Suprapubic skin (tissue), 4 donors: ENCODE results near the gene KRIT1. TPM values are rescaled to one million over a fixed set of nuclear protein-coding genes. Genes with fewer than 3 reads are reported as not detected.
"Not testable (repeated sequence)": the region's sequence is repeated elsewhere in the genome, so short reads cannot be mapped to it uniquely, and the experiment has no call there.

Experiments
- DNase-seq, 2 donors: peaks; one replicate each; pipeline ENCODE4 v3.0.0-alpha.2; 2019; ENCODE audit warnings: low spot score in 2 of 2
- H3K27ac ChIP-seq: fragments of 200-600 bp; sonication (generic); one replicate; pipeline ENCODE4 v1.5.1; 2019
- H3K27me3 ChIP-seq: fragments of 200-600 bp; sonication (generic); one replicate; pipeline ENCODE4 v1.5.1; 2019
- H3K36me3 ChIP-seq: fragments of 200-600 bp; sonication (generic); one replicate; pipeline ENCODE4 v1.5.1; 2019
- H3K4me1 ChIP-seq: fragments of 200-600 bp; sonication (generic); one replicate; pipeline ENCODE4 v1.5.1; 2019
- H3K4me3 ChIP-seq: fragments of 200-600 bp; sonication (generic); one replicate; pipeline ENCODE4 v1.5.1; 2019; ENCODE audit warnings: mild to moderate bottlenecking
- H3K9me3 ChIP-seq: fragments of 200-600 bp; sonication (generic); one replicate; pipeline ENCODE4 v1.5.1; 2019
- EP300 ChIP-seq: sonication (generic); formaldehyde crosslinking; IDR thresholded peaks from one replicate; pipeline ENCODE4 v1.6.1; 2017; ENCODE audit warnings: antibody characterized with exemption
- POLR2A ChIP-seq, 2 donors: fragments of 450-650 bp; IDR thresholded peaks; one replicate each; pipeline ENCODE4 v1.6.1; 2017; ENCODE audit warnings: antibody characterized with exemption in 2 of 2, mild to moderate bottlenecking in 2 of 2, moderate library complexity in 2 of 2
- POLR2AphosphoS5 ChIP-seq, 3 donors: sonication (generic); formaldehyde crosslinking; IDR thresholded peaks; one replicate each; pipeline ENCODE4 v1.6.1; 2017; ENCODE audit warnings: antibody characterized with exemption in 3 of 3
- WGBS: methylation state at CpG from one replicate; pipeline ENCODE4 v1.1.5; 2018; 5-methylcytosine and 5-hydroxymethylcytosine counted together
- total RNA-seq, 4 donors: library from RNA; depleted of rRNA; stranded (reverse); fragments of >200 nt; gene quantifications; one replicate each; pipeline ENCODE4 v1.1.0, GENCODE V29; 2016
- TF ChIP-seq, protein P1 (sequence below), 2 donors: fragments of 200-600 bp in 1 of 2; fragments of 450-650 bp in 1 of 2; sonication (generic) in 1 of 2; IDR thresholded peaks; one replicate each; pipeline ENCODE4 v1.5.1; 2016 to 2019; ENCODE audit warnings: antibody characterized with exemption in 2 of 2, mild to moderate bottlenecking in 1 of 2, moderate library complexity in 1 of 2

KRIT1 gene
- total RNA-seq, 4 donors from 2014 or later = 46.8 to 102 (median 60.1) TPM

DNA sequence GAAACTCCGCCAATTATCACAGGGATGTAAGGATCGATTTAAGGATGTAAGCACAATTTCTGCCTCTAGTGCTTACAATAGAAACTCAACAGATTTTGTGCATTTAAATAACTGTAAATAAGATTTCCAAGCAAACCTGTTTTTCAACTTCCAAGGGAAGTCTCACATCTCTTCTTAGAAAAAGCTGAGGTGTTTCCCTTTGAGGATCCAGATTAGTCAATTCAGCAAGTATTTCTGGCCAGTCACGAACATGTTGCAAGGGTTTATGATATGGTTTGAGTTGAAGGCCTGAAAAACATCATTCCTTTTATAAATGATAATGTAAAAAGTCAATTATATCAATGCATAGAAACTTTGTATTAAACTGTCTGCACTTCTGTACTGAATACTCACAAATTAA is 23.9 kb downstream of the KRIT1 start:
- Histone ChIP-seq H3K4me1 (no peaks in the 10 kb centered on the region), H3K27me3 (no peaks in the 10 kb centered on the region), H3K4me3 (no peak overlapping the region), H3K36me3 (peaks cover 75% of the 10 kb centered on the region), H3K9me3 (no peaks in the 10 kb centered on the region), H3K27ac (no peak overlapping the region)
- WGBS = 64% methylated on average over 3 of the region's 3 CpGs
- TF ChIP-seq POLR2A (IDR thresholded peaks at IDR 0.05) = no peak
- TF ChIP-seq, protein P1, sequence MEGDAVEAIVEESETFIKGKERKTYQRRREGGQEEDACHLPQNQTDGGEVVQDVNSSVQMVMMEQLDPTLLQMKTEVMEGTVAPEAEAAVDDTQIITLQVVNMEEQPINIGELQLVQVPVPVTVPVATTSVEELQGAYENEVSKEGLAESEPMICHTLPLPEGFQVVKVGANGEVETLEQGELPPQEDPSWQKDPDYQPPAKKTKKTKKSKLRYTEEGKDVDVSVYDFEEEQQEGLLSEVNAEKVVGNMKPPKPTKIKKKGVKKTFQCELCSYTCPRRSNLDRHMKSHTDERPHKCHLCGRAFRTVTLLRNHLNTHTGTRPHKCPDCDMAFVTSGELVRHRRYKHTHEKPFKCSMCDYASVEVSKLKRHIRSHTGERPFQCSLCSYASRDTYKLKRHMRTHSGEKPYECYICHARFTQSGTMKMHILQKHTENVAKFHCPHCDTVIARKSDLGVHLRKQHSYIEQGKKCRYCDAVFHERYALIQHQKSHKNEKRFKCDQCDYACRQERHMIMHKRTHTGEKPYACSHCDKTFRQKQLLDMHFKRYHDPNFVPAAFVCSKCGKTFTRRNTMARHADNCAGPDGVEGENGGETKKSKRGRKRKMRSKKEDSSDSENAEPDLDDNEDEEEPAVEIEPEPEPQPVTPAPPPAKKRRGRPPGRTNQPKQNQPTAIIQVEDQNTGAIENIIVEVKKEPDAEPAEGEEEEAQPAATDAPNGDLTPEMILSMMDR (IDR thresholded peaks at IDR 0.05) = no peak
- no peak for TF ChIP-seq EP300
- no peak for TF ChIP-seq POLR2AphosphoS5 (IDR thresholded peaks at IDR 0.05)
- DNase-seq = no peak

DNA sequence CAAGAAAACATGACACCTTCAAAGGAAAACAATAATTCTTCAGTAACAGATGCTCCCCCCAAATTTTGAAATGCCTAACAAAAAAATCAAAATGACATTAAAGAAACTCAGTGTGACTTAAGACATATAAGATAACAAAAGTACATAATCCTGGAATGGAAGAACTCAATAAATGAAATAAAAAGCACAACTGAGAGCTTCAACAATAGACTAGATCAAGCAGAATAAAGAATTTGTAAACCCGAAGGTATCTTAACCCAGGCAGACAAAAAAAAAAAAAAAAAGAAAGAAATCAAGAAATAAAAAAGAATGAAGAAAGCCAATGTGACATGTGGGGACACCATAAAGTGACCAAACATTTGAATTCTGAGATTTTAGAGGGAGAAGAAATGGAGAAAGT is 39.0 kb downstream of the KRIT1 start:
- Histone ChIP-seq H3K27ac (no peak overlapping the region), H3K4me3 (no peak overlapping the region), H3K36me3 (peaks cover 65% of the 10 kb centered on the region), H3K27me3 (no peaks in the 10 kb centered on the region), H3K9me3 (no peaks in the 10 kb centered on the region), H3K4me1 (no peaks in the 10 kb centered on the region)
- TF ChIP-seq POLR2AphosphoS5 (IDR thresholded peaks at IDR 0.05) (no peak), POLR2A (IDR thresholded peaks at IDR 0.05) (no peak), EP300 (no peak)
- TF ChIP-seq, protein P1 (IDR thresholded peaks at IDR 0.05) = no peak
- 93% methylated on average over 1 of the region's 1 CpG for WGBS
- no peak for DNase-seq

DNA sequence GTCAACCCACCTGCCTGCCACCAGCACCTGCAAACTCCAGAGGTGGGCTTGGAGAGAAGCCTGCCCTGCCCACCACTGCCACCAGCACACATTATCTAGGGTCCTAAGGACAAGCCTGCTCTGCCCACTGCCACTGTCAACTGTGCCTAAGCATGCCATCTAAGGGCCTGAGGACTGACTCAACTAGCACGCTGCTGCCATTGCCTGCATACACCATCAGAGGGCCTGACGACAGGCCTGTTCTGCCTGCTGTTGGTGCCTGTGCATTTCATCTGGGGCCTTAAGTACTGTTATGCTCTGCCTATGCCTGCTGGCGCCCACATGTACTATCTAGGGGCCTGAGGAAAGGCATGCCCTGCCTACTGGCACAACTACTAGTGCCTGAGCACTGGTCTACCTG is 39.7 kb downstream of the KRIT1 start:
- no peak overlapping the region for H3K4me3 ChIP-seq
- no peak for TF ChIP-seq POLR2A (IDR thresholded peaks at IDR 0.05)
- TF ChIP-seq, protein P1 (IDR thresholded peaks at IDR 0.05) = no peak
- no peak for TF ChIP-seq EP300
- no peak for TF ChIP-seq POLR2AphosphoS5 (IDR thresholded peaks at IDR 0.05)
- 100% methylated on average over 2 of the region's 3 CpGs for WGBS
- no peaks in the 10 kb centered on the region for H3K4me1 ChIP-seq
- DNase-seq = no peak
- H3K27ac ChIP-seq = no peak overlapping the region
- H3K27me3 ChIP-seq = no peaks in the 10 kb centered on the region
- H3K36me3 ChIP-seq = peaks cover 63% of the 10 kb centered on the region
- no peaks in the 10 kb centered on the region for H3K9me3 ChIP-seq

DNA sequence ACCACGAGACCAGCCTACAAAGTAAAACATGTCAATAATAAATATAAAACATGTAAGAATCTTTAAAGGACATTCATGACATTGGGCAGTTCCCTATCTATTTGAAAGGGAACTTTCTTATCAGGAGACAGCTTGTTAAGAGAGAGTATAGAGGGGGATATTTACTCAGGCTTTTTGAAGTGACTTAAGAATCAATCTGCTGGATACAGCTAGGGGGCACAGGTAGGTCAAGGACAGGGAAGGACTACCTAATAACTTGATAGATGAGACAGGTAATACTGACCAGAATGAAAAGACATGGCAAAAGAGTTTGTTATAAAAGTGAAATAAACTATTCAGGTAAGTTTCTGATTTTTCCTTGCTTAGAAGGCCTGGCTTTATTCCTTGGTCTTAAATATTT is 44.9 kb downstream of the KRIT1 start:
- 93% methylated on average over 1 of the region's 1 CpG for WGBS

DNA sequence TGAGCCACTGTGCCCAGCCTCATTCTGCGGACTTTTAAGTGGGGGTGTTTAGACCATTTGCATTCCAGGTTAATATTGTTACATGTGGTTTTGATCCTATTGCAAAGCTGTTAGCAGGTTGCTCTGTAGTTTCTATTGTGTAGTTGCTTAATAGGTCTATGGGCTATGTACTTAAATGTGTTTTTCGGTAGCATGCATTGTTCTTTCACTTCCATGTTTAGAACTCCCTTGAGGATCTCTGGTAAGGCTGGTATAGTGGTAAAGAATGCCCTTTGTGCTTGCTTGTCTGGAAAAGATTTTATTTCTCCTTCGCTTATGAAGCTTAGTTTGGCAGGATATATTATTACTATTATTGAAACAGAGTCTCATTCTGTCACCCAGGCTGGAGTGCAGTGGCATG is 53.4 kb downstream of the KRIT1 start:
- no peak for DNase-seq
- WGBS = 92% methylated on average over 3 of the region's 3 CpGs
- H3K4me3 ChIP-seq = no peak overlapping the region
- H3K36me3 ChIP-seq = peaks cover 19% of the 10 kb centered on the region
- TF ChIP-seq, protein P1 (IDR thresholded peaks at IDR 0.05) = no peak
- TF ChIP-seq POLR2AphosphoS5 (IDR thresholded peaks at IDR 0.05) (no peak), POLR2A (IDR thresholded peaks at IDR 0.05) (no peak), EP300 (no peak)
- no peaks in the 10 kb centered on the region for H3K27me3 ChIP-seq
- H3K9me3 ChIP-seq = peaks cover 13% of the 10 kb centered on the region
- H3K4me1 ChIP-seq = no peaks in the 10 kb centered on the region
- H3K27ac ChIP-seq = no peak overlapping the region

More for the DNA sequence above, 44.9 kb downstream of the KRIT1 start:
- no peak for DNase-seq
- Histone ChIP-seq H3K27ac (no peak overlapping the region), H3K4me1 (no peaks in the 10 kb centered on the region), H3K27me3 (no peaks in the 10 kb centered on the region), H3K4me3 (no peak overlapping the region), H3K9me3 (no peaks in the 10 kb centered on the region), H3K36me3 (peaks cover 77% of the 10 kb centered on the region)
- TF ChIP-seq POLR2A (IDR thresholded peaks at IDR 0.05) = no peak
- TF ChIP-seq, protein P1 (IDR thresholded peaks at IDR 0.05) = no peak
- TF ChIP-seq POLR2AphosphoS5 (IDR thresholded peaks at IDR 0.05) = no peak
- TF ChIP-seq EP300 = no peak

DNA sequence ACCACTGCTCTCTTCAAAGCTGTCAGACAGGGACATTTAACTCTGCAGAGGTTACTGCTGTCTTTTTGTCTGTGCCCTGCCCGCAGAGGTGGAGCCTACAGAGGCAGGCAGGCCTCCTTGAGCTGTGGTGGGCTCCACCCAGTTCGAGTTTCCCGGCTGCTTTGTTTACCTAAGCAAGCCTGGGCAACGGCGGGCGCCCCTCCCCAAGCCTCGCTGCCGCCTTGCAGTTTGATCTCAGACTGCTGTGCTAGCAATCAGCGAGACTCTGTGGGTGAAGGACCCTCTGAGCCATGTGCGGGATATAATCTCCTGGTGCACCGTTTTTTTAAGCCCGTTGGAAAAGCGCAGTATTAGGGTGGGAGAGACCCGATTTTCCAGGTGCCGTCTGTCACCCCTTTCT is 56.5 kb downstream of the KRIT1 start:
- not testable (repeated sequence) for H3K4me3 ChIP-seq, H3K4me1 ChIP-seq, H3K36me3 ChIP-seq, H3K27me3 ChIP-seq, H3K27ac ChIP-seq, DNase-seq
- WGBS = 100% methylated on average over 8 of the region's 15 CpGs
- peaks cover 14% of the 10 kb centered on the region for H3K9me3 ChIP-seq

DNA sequence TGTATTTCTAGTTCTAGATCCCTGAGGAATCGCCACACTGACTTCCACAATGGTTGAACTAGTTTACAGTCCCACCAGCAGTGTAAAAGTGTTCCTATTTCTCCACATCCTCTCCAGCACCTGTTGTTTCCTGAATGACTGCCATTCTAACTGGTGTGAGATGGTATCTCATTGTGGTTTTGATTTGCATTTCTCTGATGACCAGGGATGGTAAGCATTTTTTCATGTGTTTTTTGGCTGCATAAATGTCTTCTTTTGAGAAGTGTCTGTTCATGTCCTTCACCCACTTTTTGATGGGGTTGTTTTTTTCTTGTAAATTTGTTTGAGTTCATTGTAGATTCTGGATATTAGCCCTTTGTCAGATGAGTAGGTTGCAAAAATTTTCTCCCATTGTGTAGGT is 61.4 kb downstream of the KRIT1 start:
- not testable (repeated sequence) for H3K4me3 ChIP-seq, H3K9me3 ChIP-seq, H3K4me1 ChIP-seq, H3K27me3 ChIP-seq, H3K27ac ChIP-seq, H3K36me3 ChIP-seq, DNase-seq
- WGBS = 90% methylated on average over 1 of the region's 1 CpG
